Muscle of leg (tissue), 11 donors: ENCODE results near the gene KRTAP9-1. TPM values are rescaled to one million over a fixed set of nuclear protein-coding genes. Genes with fewer than 3 reads are reported as not detected.

Experiments
- DNase-seq: peaks from one replicate; pipeline ENCODE4 v3.0.0; 2013
- H3K27ac ChIP-seq: one replicate; pipeline ENCODE4 v1.5.1; 2013; ENCODE audit warnings: mild to moderate bottlenecking, low read length, control low read depth
- H3K27me3 ChIP-seq: one replicate; pipeline ENCODE4 v1.6.1; 2013; ENCODE audit warnings: low read length; ENCODE audit not compliant: control insufficient read depth, insufficient read depth
- H3K36me3 ChIP-seq: one replicate; pipeline ENCODE4 v1.6.1; 2013; ENCODE audit warnings: low read length; ENCODE audit not compliant: control insufficient read depth, insufficient read depth
- H3K4me1 ChIP-seq: one replicate; pipeline ENCODE4 v1.6.1; 2013; ENCODE audit warnings: low read length; ENCODE audit not compliant: control insufficient read depth, insufficient read depth
- H3K4me3 ChIP-seq: one replicate; pipeline ENCODE4 v1.5.1; 2013; ENCODE audit warnings: low read length, control low read depth
- H3K9me3 ChIP-seq: replicated peaks from 2 replicates; pipeline ENCODE4 v1.6.1; 2013; ENCODE audit warnings: low read depth, low read length; ENCODE audit not compliant: control insufficient read depth
- WGBS: methylation state at CpG from one replicate; pipeline ENCODE4 v1.1.5; 2013; ENCODE audit warnings: missing lambda C conversion rate; ENCODE audit not compliant: insufficient coverage; 5-methylcytosine and 5-hydroxymethylcytosine counted together
- polyA plus RNA-seq, 8 donors: library from polyadenylated mRNA; unstranded; fragments of 120-200 nt; gene quantifications; one replicate each; pipeline versions ENCODE4 v1.2.1 to v1.2.3, GENCODE V29; 2013; ENCODE audit warnings: inconsistent platforms in 1 of 8, low replicate concordance in 1 of 8; ENCODE audit not compliant: insufficient read length in 8 of 8, insufficient read depth in 1 of 8
- total RNA-seq: library from RNA; stranded (reverse); fragments of 120-200 nt; gene quantifications from one replicate; pipeline ENCODE4 v1.2.4, GENCODE V29; 2013

The KRTAP9-1 gene
- total and polyA plus RNA-seq, 9 donors: not detected

- Histone ChIP-seq H3K4me3 (no peak overlapping the region), H3K4me1 (no peaks in the 10 kb centered on the region), H3K36me3 (no peaks in the 10 kb centered on the region), H3K9me3 (peaks cover 2% of the 10 kb centered on the region), H3K27ac (no peak overlapping the region), H3K27me3 (peaks cover 2% of the 10 kb centered on the region)
- DNase-seq: peak; percentile 14
- 100% methylated on average over 3 of the region's 3 CpGs for WGBS
These were observed 11.3 kb upstream of the KRTAP9-1 start for GRCh38 chr17:41178341-41178740.

- no peak overlapping the region for H3K27ac ChIP-seq
- peaks cover 2% of the 10 kb centered on the region for H3K9me3 ChIP-seq
- H3K4me3 ChIP-seq: no peak overlapping the region
- H3K36me3 ChIP-seq: no peaks in the 10 kb centered on the region
- H3K4me1 ChIP-seq: no peaks in the 10 kb centered on the region
- H3K27me3 ChIP-seq: peaks cover 2% of the 10 kb centered on the region
- DNase-seq: no peak
- WGBS: no CpG with 5 or more reads among the region's 1 CpG
These were observed 10.7 kb upstream of the KRTAP9-1 start for GRCh38 chr17:41178843-41179616.

GRCh38 chr17:41184480-41184961 lies 5.2 kb upstream of the KRTAP9-1 start, which contains the start of gene KRTAP4-1:
Gene KRTAP4-1, minus strand, starts transcription at chr17:41184911. Its CDS starts 57 bp downstream, at chr17:41184854.
- Histone ChIP-seq H3K36me3 (no peaks in the 10 kb centered on the region), H3K9me3 (no peaks in the 10 kb centered on the region), H3K27ac (no peak within 1 kb of the TSS), H3K4me1 (no peaks in the 10 kb centered on the region), H3K27me3 (peaks cover 2% of the 10 kb centered on the region), H3K4me3 (no peak within 1 kb of the TSS)
- WGBS: 81% methylated on average over 5 of the region's 9 CpGs
- no peak for DNase-seq

GRCh38 chr17:41185001-41185400 lies 4.7 kb upstream of the KRTAP9-1 start:
- Histone ChIP-seq H3K27me3 (peaks cover 2% of the 10 kb centered on the region), H3K4me3 (no peak overlapping the region), H3K27ac (no peak overlapping the region), H3K9me3 (no peaks in the 10 kb centered on the region), H3K36me3 (no peaks in the 10 kb centered on the region), H3K4me1 (no peaks in the 10 kb centered on the region)
- DNase-seq: no peak
- no CpG with 5 or more reads among the region's 1 CpG for WGBS

GRCh38 chr17:41186872-41187271 lies 2.8 kb upstream of the KRTAP9-1 start:
- Histone ChIP-seq H3K9me3 (no peaks in the 10 kb centered on the region), H3K27me3 (peaks cover 2% of the 10 kb centered on the region), H3K4me3 (no peak overlapping the region), H3K36me3 (no peaks in the 10 kb centered on the region), H3K4me1 (no peaks in the 10 kb centered on the region), H3K27ac (no peak overlapping the region)
- peak; percentile 25 for DNase-seq
- 87% methylated on average over 2 of the region's 2 CpGs for WGBS

- H3K27me3 ChIP-seq: peaks cover 2% of the 10 kb centered on the region
- H3K36me3 ChIP-seq: no peaks in the 10 kb centered on the region
- no peaks in the 10 kb centered on the region for H3K9me3 ChIP-seq
- 76% methylated on average over 3 of the region's 3 CpGs for WGBS
- no peak for DNase-seq
- H3K4me1 ChIP-seq: no peaks in the 10 kb centered on the region
- H3K4me3 ChIP-seq: no peak overlapping the region
- no peak overlapping the region for H3K27ac ChIP-seq
These were observed 641 bp downstream of the KRTAP9-1 start for GRCh38 chr17:41190328-41190727.

GRCh38 chr17:41196068-41196467 lies 6.4 kb downstream of the KRTAP9-1 start:
- Histone ChIP-seq H3K36me3 (no peaks in the 10 kb centered on the region), H3K4me1 (no peaks in the 10 kb centered on the region), H3K9me3 (no peaks in the 10 kb centered on the region), H3K27me3 (no peaks in the 10 kb centered on the region), H3K4me3 (no peak overlapping the region), H3K27ac (no peak overlapping the region)
- DNase-seq: no peak
- no CpG with 5 or more reads among the region's 1 CpG for WGBS

GRCh38 chr17:41199421-41200078 lies 9.9 kb downstream of the KRTAP9-1 start:
- Histone ChIP-seq H3K9me3 (no peaks in the 10 kb centered on the region), H3K27ac (no peak overlapping the region), H3K36me3 (no peaks in the 10 kb centered on the region), H3K4me3 (no peak overlapping the region), H3K4me1 (no peaks in the 10 kb centered on the region), H3K27me3 (no peaks in the 10 kb centered on the region)
- WGBS: 100% methylated on average over 1 of the region's 5 CpGs
- no peak for DNase-seq

- DNase-seq: peak; percentile 23
- 20% methylated on average over 1 of the region's 1 CpG for WGBS
- Histone ChIP-seq H3K27ac (no peak overlapping the region), H3K27me3 (peaks cover 2% of the 10 kb centered on the region), H3K4me3 (no peak overlapping the region), H3K9me3 (no peaks in the 10 kb centered on the region), H3K36me3 (no peaks in the 10 kb centered on the region), H3K4me1 (no peaks in the 10 kb centered on the region)
These were observed 22.3 kb downstream of the KRTAP9-1 start for GRCh38 chr17:41211845-41212466.

GRCh38 chr17:41212524-41213169 lies 23.0 kb downstream of the KRTAP9-1 start:
- no peak overlapping the region for H3K27ac ChIP-seq
- peaks cover 2% of the 10 kb centered on the region for H3K27me3 ChIP-seq
- H3K4me3 ChIP-seq: no peak overlapping the region
- H3K9me3 ChIP-seq: no peaks in the 10 kb centered on the region
- 64% methylated on average over 6 of the region's 7 CpGs for WGBS
- H3K4me1 ChIP-seq: no peaks in the 10 kb centered on the region
- no peaks in the 10 kb centered on the region for H3K36me3 ChIP-seq
- peak; percentile 7 for DNase-seq
